H4 (cell line): ENCODE data around the gene PCDHA2. TPM values are rescaled to one million over a fixed set of nuclear protein-coding genes. Genes with fewer than 3 reads are reported as not detected.
A peak's percentile ranks its signal among the peaks of the same experiment; 100 is the strongest.
"Not testable (repeated sequence)": the region's sequence is repeated elsewhere in the genome, so short reads cannot be mapped to it uniquely, and the experiment has no call there.

ENCODE experiments used
- DNase-seq: peaks from one replicate; pipeline ENCODE4 v3.0.0-alpha.2; 2015; ENCODE audit warnings: low spot score
- total RNA-seq: library from RNA; depleted of rRNA; stranded (reverse); fragments of >200 nt; shearing (Covaris generic); gene quantifications from 2 replicates; pipeline ENCODE4 v1.2.3, GENCODE V29; 2014; rRNA removed

Gene PCDHA2
- total RNA-seq, 1 experiment from 2014 or later, result 0.72 TPM

DNA sequence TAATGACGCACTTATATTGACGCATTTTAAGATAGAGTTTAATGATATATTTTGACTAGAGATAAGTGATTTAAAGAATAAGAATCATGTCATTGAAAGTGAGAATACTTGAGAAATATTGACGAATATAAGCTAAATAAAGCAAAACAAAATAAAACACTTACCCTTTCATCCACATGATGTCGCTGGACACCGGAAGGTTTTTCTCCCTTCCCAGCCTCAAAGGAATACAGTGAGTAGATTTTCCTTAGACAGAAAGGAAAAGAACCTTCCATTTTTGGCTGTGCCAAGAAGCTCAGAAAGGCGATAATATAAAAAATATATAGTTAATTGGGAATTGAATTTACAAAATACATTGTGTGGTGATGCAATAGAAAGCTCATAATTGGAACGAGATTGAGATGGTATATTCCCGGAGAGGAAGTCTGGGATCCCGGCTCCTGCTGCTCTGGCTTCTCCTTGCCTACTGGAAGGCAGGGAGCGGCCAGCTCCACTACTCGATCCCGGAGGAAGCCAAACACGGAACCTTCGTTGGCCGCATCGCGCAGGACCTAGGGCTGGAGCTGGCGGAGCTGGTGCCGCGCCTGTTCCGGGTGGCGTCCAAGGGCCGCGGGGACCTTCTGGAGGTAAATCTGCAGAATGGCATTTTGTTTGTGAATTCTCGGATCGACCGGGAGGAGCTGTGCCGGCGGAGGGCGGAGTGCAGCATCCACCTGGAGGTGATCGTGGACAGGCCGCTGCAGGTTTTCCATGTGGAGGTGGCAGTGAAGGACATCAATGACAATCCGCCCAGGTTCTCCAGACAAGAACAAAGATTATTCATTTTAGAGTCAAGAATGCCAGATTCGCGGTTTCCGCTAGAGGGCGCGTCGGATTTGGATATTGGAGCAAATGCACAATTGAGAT, 27.0 kb downstream of the PCDHA2 start, which contains the start of gene PCDHA5:
Gene PCDHA5 (plus strand): TSS at position 239 of the 906 bp plus-strand sequence.
- no peak for DNase-seq

DNA sequence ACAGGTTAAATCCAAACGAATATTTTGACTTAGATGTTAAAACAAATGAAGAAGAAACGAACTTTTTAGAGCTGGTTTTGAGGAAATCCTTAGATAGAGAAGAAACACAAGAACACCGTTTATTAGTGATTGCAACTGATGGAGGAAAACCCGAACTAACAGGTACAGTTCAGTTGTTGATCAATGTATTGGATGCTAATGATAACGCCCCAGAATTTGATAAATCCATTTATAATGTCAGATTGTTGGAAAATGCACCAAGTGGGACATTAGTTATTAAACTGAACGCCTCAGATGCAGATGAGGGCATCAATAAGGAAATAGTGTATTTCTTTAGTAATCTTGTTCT, 27.6 kb downstream of the PCDHA2 start:
- DNase-seq, result no peak

DNA sequence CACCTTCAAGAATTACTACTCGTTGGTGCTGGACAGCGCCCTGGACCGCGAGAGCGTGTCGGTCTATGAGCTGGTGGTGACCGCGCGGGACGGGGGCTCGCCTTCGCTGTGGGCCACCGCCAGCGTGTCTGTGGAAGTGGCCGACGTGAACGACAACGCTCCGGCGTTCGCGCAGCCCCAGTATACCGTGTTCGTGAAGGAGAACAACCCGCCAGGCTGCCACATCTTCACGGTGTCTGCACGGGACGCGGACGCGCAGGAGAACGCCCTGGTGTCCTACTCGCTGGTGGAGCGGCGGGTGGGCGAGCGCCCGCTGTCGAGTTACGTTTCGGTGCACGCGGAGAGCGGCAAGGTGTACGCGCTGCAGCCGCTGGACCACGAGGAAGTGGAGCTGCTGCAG, 28.3 kb downstream of the PCDHA2 start:
- DNase-seq, result not testable (repeated sequence)

DNA sequence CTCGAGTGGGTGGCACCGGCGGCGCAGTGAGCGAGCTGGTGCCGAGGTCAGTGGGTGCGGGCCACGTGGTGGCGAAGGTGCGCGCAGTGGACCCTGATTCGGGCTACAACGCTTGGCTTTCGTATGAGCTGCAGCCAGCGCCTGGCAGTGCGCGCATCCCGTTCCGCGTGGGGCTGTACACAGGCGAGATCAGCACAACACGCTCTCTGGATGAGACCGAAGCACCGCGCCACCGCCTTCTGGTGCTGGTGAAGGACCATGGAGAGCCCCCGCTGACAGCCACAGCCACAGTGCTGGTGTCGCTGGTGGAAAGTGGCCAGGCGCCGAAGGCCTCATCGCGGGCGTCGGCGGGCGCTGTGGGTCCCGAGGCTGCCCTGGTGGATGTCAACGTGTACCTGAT, 28.8 kb downstream of the PCDHA2 start:
- no peak for DNase-seq

DNA sequence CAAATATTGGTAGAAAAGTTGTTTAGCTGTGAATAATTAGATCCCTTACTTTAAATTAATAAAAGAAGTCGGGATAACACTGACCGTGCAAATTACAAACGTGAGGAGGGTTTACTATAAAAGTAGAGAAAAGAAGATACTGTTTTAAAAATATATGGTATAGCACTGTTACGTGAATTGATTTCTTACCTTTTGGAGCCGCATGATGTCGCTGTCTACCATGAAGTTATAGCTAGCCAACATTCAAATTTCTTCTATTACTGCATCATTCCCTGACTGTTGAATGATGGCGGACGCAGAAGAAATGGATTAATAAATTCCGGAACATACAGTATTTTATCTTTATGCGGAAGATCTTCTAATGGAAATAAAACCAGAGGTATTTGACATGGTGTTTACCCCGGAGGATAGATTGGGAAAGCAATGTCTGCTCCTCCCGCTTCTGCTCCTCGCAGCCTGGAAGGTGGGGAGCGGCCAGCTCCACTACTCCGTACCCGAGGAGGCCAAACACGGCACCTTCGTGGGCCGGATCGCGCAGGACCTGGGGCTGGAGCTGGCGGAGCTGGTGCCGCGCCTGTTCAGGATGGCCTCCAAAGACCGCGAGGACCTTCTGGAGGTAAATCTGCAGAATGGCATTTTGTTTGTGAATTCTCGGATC, 33.2 kb downstream of the PCDHA2 start, which contains the start of gene PCDHA6:
Gene PCDHA6 (plus strand): TSS at position 257 of the 658 bp plus-strand sequence. CDS start 132 bp downstream, at position 389.
- DNase-seq, result no peak

DNA sequence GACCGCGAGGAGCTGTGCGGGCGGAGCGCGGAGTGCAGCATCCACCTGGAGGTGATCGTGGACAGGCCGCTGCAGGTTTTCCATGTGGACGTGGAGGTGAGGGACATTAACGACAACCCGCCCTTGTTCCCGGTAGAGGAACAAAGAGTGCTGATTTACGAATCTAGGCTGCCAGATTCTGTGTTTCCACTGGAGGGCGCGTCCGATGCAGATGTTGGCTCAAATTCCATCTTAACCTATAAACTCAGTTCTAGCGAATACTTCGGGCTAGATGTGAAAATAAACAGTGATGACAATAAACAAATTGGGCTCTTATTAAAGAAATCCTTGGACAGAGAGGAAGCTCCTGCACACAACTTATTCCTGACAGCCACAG, 33.7 kb downstream of the PCDHA2 start:
- no peak for DNase-seq

DNA sequence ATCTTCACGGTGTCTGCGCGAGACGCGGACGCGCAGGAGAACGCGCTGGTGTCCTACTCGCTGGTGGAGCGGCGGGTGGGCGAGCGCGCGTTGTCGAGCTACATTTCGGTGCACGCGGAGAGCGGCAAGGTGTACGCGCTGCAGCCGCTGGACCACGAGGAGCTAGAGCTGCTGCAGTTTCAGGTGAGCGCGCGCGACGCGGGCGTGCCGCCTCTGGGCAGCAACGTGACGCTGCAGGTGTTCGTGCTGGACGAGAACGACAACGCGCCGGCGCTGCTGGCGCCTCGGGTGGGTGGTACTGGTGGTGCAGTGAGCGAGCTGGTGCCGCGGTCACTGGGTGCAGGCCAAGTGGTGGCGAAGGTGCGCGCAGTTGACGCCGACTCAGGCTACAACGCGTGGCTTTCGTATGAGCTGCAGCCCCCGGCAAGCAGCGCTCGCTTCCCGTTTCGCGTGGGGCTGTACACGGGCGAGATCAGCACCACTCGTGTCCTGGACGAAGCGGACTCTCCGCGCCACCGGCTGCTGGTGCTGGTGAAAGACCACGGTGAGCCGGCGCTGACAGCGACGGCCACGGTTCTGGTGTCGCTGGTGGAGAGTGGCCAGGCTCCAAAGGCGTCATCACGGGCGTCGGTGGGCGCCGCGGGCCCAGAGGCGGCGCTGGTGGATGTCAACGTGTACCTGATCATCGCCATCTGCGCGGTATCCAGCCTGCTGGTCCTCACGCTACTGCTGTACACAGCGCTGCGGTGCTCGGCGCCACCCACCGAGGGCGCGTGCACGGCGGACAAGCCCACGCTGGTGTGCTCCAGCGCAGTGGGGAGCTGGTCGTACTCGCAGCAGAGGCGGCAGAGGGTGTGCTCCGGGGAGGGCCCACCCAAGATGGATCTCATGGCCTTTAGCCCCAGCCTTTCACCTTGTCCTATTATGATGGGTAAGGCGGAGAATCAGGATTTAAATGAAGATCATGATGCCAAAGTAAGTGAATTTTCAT, 35.2 kb downstream of the PCDHA2 start:
- DNase-seq, result not testable (repeated sequence)

DNA sequence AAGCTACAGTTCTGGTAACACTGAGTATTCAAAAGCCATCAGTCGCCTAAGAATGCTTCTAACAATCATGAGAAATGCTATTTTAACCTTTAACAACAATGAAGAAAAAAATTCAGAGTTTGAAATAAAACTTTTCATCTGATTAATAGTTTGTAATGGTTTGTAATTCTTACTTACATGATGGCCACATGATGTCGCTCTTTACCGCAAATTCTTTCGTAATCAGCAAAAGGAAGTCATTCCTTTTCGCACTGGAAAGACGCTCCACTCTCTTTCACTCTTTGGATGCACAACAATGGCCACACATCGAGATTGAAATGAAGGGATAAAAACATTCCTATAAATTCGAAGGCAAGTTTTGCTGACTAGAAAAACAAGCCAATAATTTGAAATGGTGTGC, 39.3 kb downstream of the PCDHA2 start, which contains the start of gene PCDHA7:
Gene PCDHA7 (plus strand): TSS at position 277 of the 400 bp plus-strand sequence. CDS start 115 bp downstream, at position 392.
- DNase-seq, result no peak

DNA sequence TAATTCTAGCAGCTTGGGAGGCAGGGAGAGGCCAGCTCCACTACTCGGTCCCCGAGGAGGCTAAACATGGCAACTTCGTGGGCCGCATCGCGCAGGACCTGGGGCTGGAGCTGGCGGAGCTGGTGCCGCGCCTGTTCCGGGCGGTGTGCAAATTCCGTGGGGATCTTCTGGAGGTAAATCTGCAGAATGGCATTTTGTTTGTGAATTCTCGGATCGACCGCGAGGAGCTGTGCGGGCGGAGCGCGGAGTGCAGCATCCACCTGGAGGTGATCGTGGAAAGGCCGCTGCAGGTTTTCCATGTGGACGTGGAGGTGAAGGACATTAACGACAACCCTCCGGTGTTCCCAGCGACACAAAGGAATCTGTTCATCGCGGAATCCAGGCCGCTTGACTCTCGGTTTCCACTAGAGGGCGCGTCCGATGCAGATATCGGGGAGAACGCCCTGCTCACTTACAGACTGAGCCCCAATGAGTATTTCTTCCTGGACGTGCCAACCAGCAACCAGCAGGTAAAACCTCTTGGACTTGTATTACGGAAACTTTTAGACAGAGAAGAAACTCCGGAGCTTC, 39.9 kb downstream of the PCDHA2 start:
- DNase-seq, result not testable (repeated sequence)

DNA sequence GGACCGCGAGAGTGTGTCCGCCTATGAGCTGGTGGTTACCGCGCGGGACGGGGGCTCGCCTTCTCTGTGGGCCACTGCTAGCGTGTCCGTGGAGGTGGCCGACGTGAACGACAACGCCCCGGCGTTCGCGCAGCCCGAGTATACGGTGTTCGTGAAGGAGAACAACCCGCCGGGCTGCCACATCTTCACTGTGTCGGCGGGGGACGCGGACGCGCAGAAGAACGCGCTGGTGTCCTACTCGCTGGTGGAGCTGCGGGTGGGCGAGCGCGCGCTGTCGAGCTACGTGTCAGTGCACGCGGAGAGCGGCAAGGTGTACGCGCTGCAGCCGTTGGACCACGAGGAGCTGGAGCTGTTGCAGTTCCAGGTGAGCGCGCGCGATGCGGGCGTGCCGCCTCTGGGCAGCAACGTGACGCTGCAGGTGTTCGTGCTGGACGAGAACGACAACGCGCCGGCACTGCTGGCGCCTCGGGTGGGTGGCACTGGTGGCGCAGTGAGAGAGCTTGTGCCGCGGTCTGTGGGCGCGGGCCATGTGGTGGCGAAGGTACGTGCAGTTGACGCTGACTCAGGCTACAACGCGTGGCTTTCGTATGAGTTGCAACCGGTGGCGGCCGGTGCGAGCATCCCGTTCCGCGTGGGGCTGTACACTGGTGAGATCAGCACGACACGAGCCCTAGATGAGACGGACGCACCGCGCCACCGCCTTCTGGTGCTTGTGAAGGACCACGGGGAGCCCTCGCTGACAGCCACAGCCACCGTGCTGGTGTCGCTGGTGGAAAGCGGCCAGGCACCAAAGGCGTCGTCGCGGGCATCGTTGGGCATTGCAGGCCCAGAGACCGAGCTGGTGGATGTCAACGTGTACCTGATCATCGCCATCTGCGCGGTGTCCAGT, 41.2 kb downstream of the PCDHA2 start:
- DNase-seq, result no peak

DNA sequence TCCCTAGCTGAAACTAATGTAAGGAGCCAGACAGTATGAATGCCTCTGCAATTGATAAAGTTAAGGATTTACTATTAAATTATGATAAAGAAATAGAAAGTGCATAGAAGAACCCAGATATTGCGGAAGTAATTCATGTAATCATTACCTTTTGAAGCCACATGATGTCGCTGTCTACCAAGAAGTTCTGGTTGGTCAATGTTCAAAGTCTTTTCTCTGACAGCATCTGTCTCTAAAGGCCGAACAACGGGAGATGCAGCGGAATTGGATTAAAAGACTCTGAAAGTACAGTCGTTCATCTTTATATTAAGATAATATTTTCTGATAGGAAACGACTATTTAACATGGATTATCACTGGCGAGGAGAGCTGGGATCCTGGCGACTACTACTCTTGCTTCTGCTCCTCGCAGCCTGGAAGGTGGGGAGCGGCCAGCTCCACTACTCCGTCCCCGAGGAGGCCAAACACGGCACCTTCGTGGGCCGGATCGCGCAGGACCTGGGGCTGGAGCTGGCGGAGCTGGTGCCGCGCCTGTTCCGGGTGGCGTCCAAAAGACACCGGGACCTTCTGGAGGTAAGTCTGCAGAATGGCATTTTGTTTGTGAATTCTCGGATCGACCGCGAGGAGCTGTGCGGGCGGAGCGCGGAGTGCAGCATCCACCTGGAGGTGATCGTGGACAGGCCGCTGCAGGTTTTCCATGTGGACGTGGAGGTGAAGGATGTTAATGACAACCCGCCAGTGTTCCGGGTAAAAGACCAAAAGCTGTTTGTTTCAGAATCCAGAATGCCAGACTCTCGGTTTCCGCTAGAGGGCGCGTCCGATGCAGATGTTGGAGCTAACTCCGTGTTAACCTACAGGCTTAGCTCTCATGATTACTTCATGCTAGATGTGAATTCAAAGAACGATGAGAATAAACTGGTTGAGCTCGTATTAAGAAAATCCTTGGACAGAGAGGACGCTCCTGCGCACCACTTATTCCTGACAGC, 46.6 kb downstream of the PCDHA2 start, which contains the start of gene PCDHA8:
Gene PCDHA8 (plus strand): TSS at position 210 of the 985 bp plus-strand sequence. CDS start 135 bp downstream, at position 345.
- DNase-seq, result peak; percentile 19

DNA sequence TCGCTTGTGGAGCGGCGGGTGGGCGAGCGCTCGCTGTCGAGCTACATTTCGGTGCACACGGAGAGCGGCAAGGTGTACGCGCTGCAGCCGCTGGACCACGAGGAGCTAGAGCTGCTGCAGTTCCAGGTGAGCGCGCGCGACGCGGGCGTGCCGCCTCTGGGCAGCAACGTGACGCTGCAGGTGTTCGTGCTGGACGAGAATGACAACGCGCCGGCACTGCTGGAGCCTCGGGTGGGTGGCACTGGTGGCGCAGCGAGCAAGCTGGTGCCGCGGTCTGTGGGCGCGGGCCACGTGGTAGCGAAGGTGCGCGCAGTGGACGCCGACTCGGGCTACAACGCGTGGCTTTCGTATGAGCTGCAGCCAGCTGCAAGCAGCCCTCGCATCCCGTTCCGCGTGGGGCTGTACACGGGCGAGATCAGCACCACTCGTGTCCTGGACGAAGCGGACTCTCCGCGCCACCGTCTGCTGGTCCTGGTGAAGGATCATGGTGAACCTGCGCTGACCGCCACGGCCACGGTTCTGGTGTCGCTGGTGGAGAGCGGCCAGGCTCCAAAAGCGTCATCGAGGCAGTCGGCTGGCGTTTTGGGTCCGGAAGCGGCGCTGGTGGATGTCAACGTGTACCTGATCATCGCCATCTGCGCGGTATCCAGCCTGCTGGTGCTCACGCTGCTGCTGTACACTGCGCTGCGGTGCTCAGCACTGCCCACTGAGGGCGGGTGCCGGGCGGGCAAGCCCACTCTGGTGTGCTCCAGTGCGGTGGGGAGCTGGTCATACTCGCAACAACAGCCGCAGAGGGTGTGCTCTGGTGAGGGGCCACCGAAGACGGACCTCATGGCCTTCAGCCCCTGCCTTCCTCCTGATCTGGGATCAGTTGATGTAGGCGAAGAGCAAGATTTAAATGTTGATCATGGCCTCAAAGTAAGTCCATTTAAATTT, 48.4 kb downstream of the PCDHA2 start:
- no peak for DNase-seq

Other genes starting within 250 kb of the PCDHA2 start
- not detected in 2 replicates for gene EIF4EBP3, start 247.2 kb upstream of the PCDHA2 start, total RNA-seq
- 64.6 and 72.6 TPM in 2 replicates for gene SRA1, start 237.4 kb upstream of the PCDHA2 start, total RNA-seq
- gene APBB3, start 230.3 kb upstream of the PCDHA2 start, total RNA-seq, result 2.8 and 9.3 TPM in 2 replicates
- 22.2 and 39.9 TPM in 2 replicates for gene SLC35A4, start 230.0 kb upstream of the PCDHA2 start, total RNA-seq
- gene CD14, start 161.7 kb upstream of the PCDHA2 start, total RNA-seq, result not detected in 2 replicates
- 9.6 and 15.9 TPM in 2 replicates for gene TMCO6, start 155.4 kb upstream of the PCDHA2 start, total RNA-seq
- gene NDUFA2, start 147.2 kb upstream of the PCDHA2 start, total RNA-seq, result 65.7 and 99.6 TPM in 2 replicates
- gene IK, start 147.0 kb upstream of the PCDHA2 start, total RNA-seq, result 72.9 and 98.1 TPM in 2 replicates
- 13.7 and 15.2 TPM in 2 replicates for gene WDR55, start 129.9 kb upstream of the PCDHA2 start, total RNA-seq
- 0.37 TPM in 1 of 2 replicates, not detected in the other for gene DND1, start 121.3 kb upstream of the PCDHA2 start, total RNA-seq
- 52.1 and 53.6 TPM in 2 replicates for gene HARS1, start 103.5 kb upstream of the PCDHA2 start, total RNA-seq
- 49.2 and 52.6 TPM in 2 replicates for gene HARS2, start 103.4 kb upstream of the PCDHA2 start, total RNA-seq
- gene ZMAT2, start 94.4 kb upstream of the PCDHA2 start, total RNA-seq, result 73.5 and 95.8 TPM in 2 replicates
- gene PCDHA1, start 8.7 kb upstream of the PCDHA2 start, total RNA-seq, result 0.45 and 0.56 TPM in 2 replicates
- gene PCDHA3, start 6.2 kb downstream of the PCDHA2 start, total RNA-seq, result 4.5 and 4.7 TPM in 2 replicates
- gene PCDHA4, start 12.2 kb downstream of the PCDHA2 start, total RNA-seq, result 0.02 and 0.04 TPM in 2 replicates
- 0.25 and 1.1 TPM in 2 replicates for gene PCDHA5, start 26.8 kb downstream of the PCDHA2 start, total RNA-seq
- 0.06 TPM in 1 of 2 replicates, not detected in the other for gene PCDHA6, start 33.1 kb downstream of the PCDHA2 start, total RNA-seq
- 0.04 and 0.06 TPM in 2 replicates for gene PCDHA7, start 39.4 kb downstream of the PCDHA2 start, total RNA-seq
- 0.04 and 0.17 TPM in 2 replicates for gene PCDHA8, start 46.3 kb downstream of the PCDHA2 start, total RNA-seq
- gene PCDHA9, start 53.5 kb downstream of the PCDHA2 start, total RNA-seq, result 0.08 TPM in 1 of 2 replicates, not detected in the other
- gene PCDHA10, start 61.0 kb downstream of the PCDHA2 start, total RNA-seq, result 0.02 and 0.08 TPM in 2 replicates
- gene PCDHA11, start 74.1 kb downstream of the PCDHA2 start, total RNA-seq, result 5.0 and 7.7 TPM in 2 replicates
- 0.21 and 0.60 TPM in 2 replicates for gene PCDHA12, start 80.5 kb downstream of the PCDHA2 start, total RNA-seq
- 0.41 and 0.50 TPM in 2 replicates for gene PCDHA13, start 87.3 kb downstream of the PCDHA2 start, total RNA-seq
- gene PCDHAC1, start 131.4 kb downstream of the PCDHA2 start, total RNA-seq, result 1.1 TPM in 2 replicates
- 1.5 and 1.8 TPM in 2 replicates for gene PCDHAC2, start 171.6 kb downstream of the PCDHA2 start, total RNA-seq